GM23248 (cell line): Measurements from ENCODE around the gene CRK. TPM values are rescaled to one million over a fixed set of nuclear protein-coding genes. Genes with fewer than 3 reads are reported as not detected.

Experiments
- DNase-seq: peaks from one replicate; pipeline ENCODE4 v3.0.0-alpha.2; 2015
- H2AFZ ChIP-seq: fragments of 200-600 bp; sonication (generic); 2 replicates; pipeline ENCODE4 v1.6.1; 2016; ENCODE audit warnings: antibody characterized with exemption
- H3F3A ChIP-seq: fragments of 200-600 bp; sonication (generic); 2 replicates; pipeline ENCODE4 v1.6.1; 2016; ENCODE audit warnings: mild to moderate bottlenecking, antibody characterized with exemption, mixed run types; ENCODE audit not compliant: insufficient read depth
- H3K27ac ChIP-seq: fragments of 200-600 bp; sonication (generic); 2 replicates; pipeline ENCODE4 v1.5.1; 2016; ENCODE audit warnings: mild to moderate bottlenecking
- H3K27me3 ChIP-seq: fragments of 200-600 bp; sonication (generic); replicated peaks from 2 replicates; pipeline ENCODE4 v1.6.1; 2016; ENCODE audit warnings: mild to moderate bottlenecking; ENCODE audit not compliant: insufficient read depth
- H3K36me3 ChIP-seq: fragments of 200-600 bp; sonication (generic); 2 replicates; pipeline ENCODE4 v1.6.1; 2016; ENCODE audit warnings: low read depth, mild to moderate bottlenecking
- H3K4me1 ChIP-seq: fragments of 200-600 bp; sonication (generic); 2 replicates; pipeline ENCODE4 v1.6.1; 2016; ENCODE audit warnings: mild to moderate bottlenecking; ENCODE audit not compliant: insufficient read depth
- H3K4me2 ChIP-seq: fragments of 200-600 bp; sonication (generic); one replicate; pipeline ENCODE4 v1.6.1; 2016; ENCODE audit warnings: mild to moderate bottlenecking; ENCODE audit not compliant: unreplicated experiment
- H3K4me3 ChIP-seq: fragments of 200-600 bp; sonication (generic); 2 replicates; pipeline ENCODE4 v1.5.1; 2016; ENCODE audit warnings: mild to moderate bottlenecking
- H3K79me2 ChIP-seq: fragments of 200-600 bp; sonication (generic); 2 replicates; pipeline ENCODE4 v1.6.1; 2016; ENCODE audit warnings: mild to moderate bottlenecking; ENCODE audit not compliant: insufficient read depth
- H3K9ac ChIP-seq: fragments of 200-600 bp; sonication (generic); 2 replicates; pipeline ENCODE4 v1.6.1; 2016; ENCODE audit warnings: mild to moderate bottlenecking
- H3K9me2 ChIP-seq: fragments of 200-600 bp; sonication (generic); 2 replicates; pipeline ENCODE4 v1.6.1; 2016; ENCODE audit warnings: mixed run types, mild to moderate bottlenecking, moderate library complexity; ENCODE audit not compliant: insufficient read depth
- H3K9me3 ChIP-seq: fragments of 200-600 bp; sonication (generic); one replicate; pipeline ENCODE4 v1.6.1; 2017; ENCODE audit warnings: low read depth
- H4K20me1 ChIP-seq: fragments of 200-600 bp; sonication (generic); 2 replicates; pipeline ENCODE4 v1.6.0; 2016; ENCODE audit not compliant: insufficient read depth
- EZH2 ChIP-seq: fragments of 200-600 bp; sonication (generic); IDR thresholded peaks from 2 replicates; pipeline ENCODE4 v1.6.1; 2018; ENCODE audit warnings: antibody characterized with exemption, mild to moderate bottlenecking; ENCODE audit not compliant: insufficient read depth, poor library complexity, severe bottlenecking
- EZH2phosphoT487 ChIP-seq: fragments of 200-600 bp; sonication (generic); IDR thresholded peaks from 2 replicates; pipeline ENCODE4 v1.6.1; 2018; ENCODE audit warnings: antibody characterized with exemption, moderate library complexity, mild to moderate bottlenecking, low read depth; ENCODE audit not compliant: insufficient read depth
- WGBS, 2 experiments: methylation state at CpG; one replicate each; pipeline ENCODE4 v1.1.6; 2015 to 2017; ENCODE audit warnings: low lambda C conversion rate in 2 of 2, low coverage in 1 of 2; ENCODE audit errors: missing lambda C conversion rate in 2 of 2; 5-methylcytosine and 5-hydroxymethylcytosine counted together
- in situ Hi-C: fragments of 300-500 bp; cut with MboI; formaldehyde crosslinking; loops from 2 replicates; pipeline ENCODE4 v1.15.0; 2020
- polyA plus RNA-seq: library from polyadenylated mRNA; unstranded; fragments of >200 nt; fragmentation: Nextera tagmentation; extraction: Ambion mirVana; gene quantifications from 2 replicates; pipeline ENCODE4 v1.2.1, GENCODE V29; 2016
- total RNA-seq: library from RNA; depleted of rRNA; stranded (reverse); fragments of >200 nt; shearing (Covaris generic); gene quantifications from 2 replicates; pipeline ENCODE4 v1.2.3, GENCODE V29; 2014

The CRK gene
- total and polyA plus RNA-seq, 2 experiments from 2014 or later: 86.0 to 117 TPM

GRCh38 chr17:1471490-1471889 lies 15.5 kb upstream of the CRK start:
- Histone ChIP-seq H3F3A (no peaks in the 10 kb centered on the region), H3K9me2 (no peaks in the 10 kb centered on the region), H3K4me3 (no peak overlapping the region), H3K27ac (no peak overlapping the region), H3K4me1 (no peaks in the 10 kb centered on the region), H3K4me2 (no peak overlapping the region), H3K9me3 (no peaks in the 10 kb centered on the region), H4K20me1 (no peaks in the 10 kb centered on the region), H3K9ac (no peak overlapping the region), H2AFZ (no peak overlapping the region), H3K79me2 (peaks cover 18% of the 10 kb centered on the region; the same call in 1 of the 2 replicates), H3K27me3 (no peaks in the 10 kb centered on the region), H3K36me3 (peaks cover 38% of the 10 kb centered on the region; the same call in 1 of the 2 replicates)
- DNase-seq: no peak
- TF ChIP-seq EZH2phosphoT487: no peak
- TF ChIP-seq EZH2: no peak
- WGBS, 2 experiments: 94 to 95% methylated on average over 11 to 15 of the region's 15 CpGs
- in situ Hi-C loops: no loop called here

GRCh38 chr17:1470755-1471462 lies 14.9 kb upstream of the CRK start:
- Histone ChIP-seq H3K9ac (no peak overlapping the region), H3K4me1 (no peaks in the 10 kb centered on the region), H3K36me3 (peaks cover 32% of the 10 kb centered on the region; the same call in 1 of the 2 replicates), H3K27me3 (no peaks in the 10 kb centered on the region), H3K9me2 (no peaks in the 10 kb centered on the region), H3F3A (no peaks in the 10 kb centered on the region), H3K27ac (no peak overlapping the region), H3K4me2 (no peak overlapping the region), H3K4me3 (no peak overlapping the region), H3K9me3 (no peaks in the 10 kb centered on the region), H3K79me2 (peaks cover 16% of the 10 kb centered on the region; the same call in 1 of the 2 replicates), H2AFZ (no peak overlapping the region), H4K20me1 (no peaks in the 10 kb centered on the region)
- TF ChIP-seq EZH2 (no peak), EZH2phosphoT487 (no peak)
- WGBS, 2 experiments: 92% methylated on average over 19 to 25 of the region's 25 CpGs
- in situ Hi-C loops: no loop called here
- DNase-seq: no peak

GRCh38 chr17:1470071-1470754 lies 14.2 kb upstream of the CRK start:
- H3K79me2 ChIP-seq: peaks cover 9% of the 10 kb centered on the region; the same call in 1 of the 2 replicates
- H3F3A ChIP-seq: no peaks in the 10 kb centered on the region
- H3K27ac ChIP-seq: no peak overlapping the region
- H3K27me3 ChIP-seq: no peaks in the 10 kb centered on the region
- in situ Hi-C loops: no loop called here
- H3K4me1 ChIP-seq: no peaks in the 10 kb centered on the region
- H3K36me3 ChIP-seq: peaks cover 26% of the 10 kb centered on the region; the same call in 1 of the 2 replicates
- DNase-seq: no peak
- no peak overlapping the region for H2AFZ ChIP-seq
- H3K9me3 ChIP-seq: no peaks in the 10 kb centered on the region
- H3K9ac ChIP-seq: no peak overlapping the region
- 87 to 89% methylated on average over 21 to 33 of the region's 33 CpGs for WGBS, 2 experiments
- H3K4me3 ChIP-seq: no peak overlapping the region
- no peaks in the 10 kb centered on the region for H3K9me2 ChIP-seq
- H3K4me2 ChIP-seq: no peak overlapping the region
- TF ChIP-seq EZH2phosphoT487: no peak
- no peak for TF ChIP-seq EZH2
- H4K20me1 ChIP-seq: no peaks in the 10 kb centered on the region

GRCh38 chr17:1469231-1469852 lies 13.3 kb upstream of the CRK start:
- H3K27ac ChIP-seq: no peak overlapping the region
- TF ChIP-seq EZH2: no peak
- TF ChIP-seq EZH2phosphoT487: no peak
- H3K36me3 ChIP-seq: peaks cover 22% of the 10 kb centered on the region; the same call in 1 of the 2 replicates
- in situ Hi-C loops: no loop called here
- H3K4me2 ChIP-seq: no peak overlapping the region
- H3K79me2 ChIP-seq: no peaks in the 10 kb centered on the region
- H3K9me2 ChIP-seq: no peaks in the 10 kb centered on the region
- no peaks in the 10 kb centered on the region for H3K9me3 ChIP-seq
- no peak overlapping the region for H2AFZ ChIP-seq
- H4K20me1 ChIP-seq: no peaks in the 10 kb centered on the region
- 90 to 92% methylated on average over 28 of the region's 28 CpGs for WGBS, 2 experiments
- no peak overlapping the region for H3K4me3 ChIP-seq
- H3K9ac ChIP-seq: no peak overlapping the region
- H3K4me1 ChIP-seq: no peaks in the 10 kb centered on the region
- no peaks in the 10 kb centered on the region for H3K27me3 ChIP-seq
- H3F3A ChIP-seq: no peaks in the 10 kb centered on the region
- DNase-seq: no peak
